GM19023 (cell line): ENCODE data around the gene PHEX.
"Not testable (repeated sequence)": the region's sequence is repeated elsewhere in the genome, so short reads cannot be mapped to it uniquely, and the experiment has no call there.

Experiments
- ATAC-seq: cut with Tn5 transposase; IDR thresholded peaks from one replicate; pipeline ENCODE4 v1.9.1; 2021; ENCODE audit warnings: mild to moderate bottlenecking, moderate library complexity; ENCODE audit not compliant: unreplicated experiment

Gene PHEX

DNA sequence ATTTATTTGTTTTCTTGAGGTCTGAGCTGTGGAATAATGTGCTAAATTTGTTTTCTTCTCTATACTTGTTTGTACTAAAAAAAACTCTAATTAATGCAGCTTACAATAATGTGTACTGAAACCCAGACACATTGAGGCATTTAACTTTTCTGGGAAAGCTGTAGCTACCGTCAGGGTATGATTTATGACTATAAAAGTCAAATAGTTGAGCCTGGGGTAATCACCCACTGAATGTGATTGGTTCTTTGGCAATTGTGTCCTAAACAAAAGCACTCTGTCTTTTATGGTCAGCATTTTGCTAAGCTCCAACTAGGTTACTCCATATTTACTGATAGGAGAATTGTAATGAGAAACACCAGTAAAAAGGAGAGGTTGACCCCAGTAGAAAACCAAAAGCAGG, 174.7 kb downstream of the PHEX start:
- ATAC-seq = no peak

DNA sequence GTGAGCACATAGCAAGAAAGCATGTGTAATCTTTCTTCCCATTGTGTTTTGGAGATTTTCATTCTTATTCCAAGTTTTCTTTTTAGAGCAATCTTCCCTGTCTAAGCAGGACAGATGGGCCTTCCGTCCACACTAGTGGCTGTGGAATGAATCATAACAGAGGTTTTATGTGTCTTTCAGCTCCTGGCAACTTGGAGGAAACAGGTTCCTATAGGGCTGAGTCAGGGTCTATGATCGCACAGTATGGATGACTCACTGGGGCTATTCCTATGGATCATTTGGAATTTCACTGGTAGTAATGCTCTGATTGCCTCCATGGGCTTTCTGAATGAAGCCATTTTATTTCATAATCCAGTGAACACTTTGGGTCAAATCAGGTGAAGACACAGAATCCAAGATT, 188.8 kb downstream of the PHEX start:
- no peak for ATAC-seq

- no peak for ATAC-seq
Observed at GRCh38 chrX:22234380-22234779, 202.3 kb downstream of the PHEX start.

- ATAC-seq = no peak
Observed at GRCh38 chrX:22237479-22237878, 205.4 kb downstream of the PHEX start.

- no peak for ATAC-seq
Observed at GRCh38 chrX:22246620-22247019, 214.5 kb downstream of the PHEX start.

GRCh38 chrX:22247169-22247568, 215.0 kb downstream of the PHEX start:
- no peak for ATAC-seq

- ATAC-seq = no peak
Observed at GRCh38 chrX:22248401-22248800, 216.3 kb downstream of the PHEX start.

DNA sequence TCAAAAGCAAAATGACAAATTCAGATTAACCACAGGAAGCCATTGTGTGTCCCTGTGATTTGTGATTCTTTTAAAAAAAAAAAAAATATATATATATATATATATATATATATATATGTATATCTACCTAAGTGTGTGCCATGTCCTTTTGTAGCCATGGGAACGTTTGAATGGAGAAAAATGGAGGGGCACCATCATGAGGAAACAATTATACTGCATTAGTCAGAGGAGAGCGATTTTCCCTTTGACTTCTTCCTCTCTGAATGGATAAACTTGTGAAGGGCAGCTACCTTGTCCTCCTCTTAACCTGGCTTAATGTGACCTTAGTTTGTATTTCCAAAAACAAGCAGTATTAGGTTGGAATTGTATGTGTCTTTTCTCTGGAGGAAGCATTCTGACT, 217.2 kb downstream of the PHEX start:
- no peak for ATAC-seq

GRCh38 chrX:22268706-22269105, 236.6 kb downstream of the PHEX start:
- no peak for ATAC-seq

DNA sequence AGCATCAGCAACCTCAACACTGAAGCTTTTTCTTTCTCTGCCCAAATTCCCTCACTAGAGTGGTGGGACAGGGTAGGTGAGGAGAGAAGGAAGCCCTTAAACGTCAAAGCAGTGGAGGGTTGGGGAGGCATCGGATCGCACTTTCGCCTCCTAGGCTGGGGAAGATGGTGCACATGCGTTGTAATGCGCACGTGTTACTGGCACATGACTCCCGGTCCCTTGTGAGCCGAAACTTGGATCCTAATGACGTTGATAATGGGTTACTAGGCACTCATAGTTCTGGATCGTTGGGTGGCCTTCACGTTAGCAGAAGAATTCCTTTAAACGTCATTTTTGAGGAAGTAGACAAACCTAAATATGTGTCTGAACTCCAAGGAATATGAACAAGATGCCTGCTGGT, 240.5 kb downstream of the PHEX start, which contains the start of gene CBLL2:
TSS of gene CBLL2 (plus strand) at position 301 of the 400 bp plus-strand sequence. CDS start at position 380, 79 bp downstream.
- ATAC-seq = no peak

GRCh38 chrX:22273714-22274317, 241.7 kb downstream of the PHEX start:
- no peak for ATAC-seq

DNA sequence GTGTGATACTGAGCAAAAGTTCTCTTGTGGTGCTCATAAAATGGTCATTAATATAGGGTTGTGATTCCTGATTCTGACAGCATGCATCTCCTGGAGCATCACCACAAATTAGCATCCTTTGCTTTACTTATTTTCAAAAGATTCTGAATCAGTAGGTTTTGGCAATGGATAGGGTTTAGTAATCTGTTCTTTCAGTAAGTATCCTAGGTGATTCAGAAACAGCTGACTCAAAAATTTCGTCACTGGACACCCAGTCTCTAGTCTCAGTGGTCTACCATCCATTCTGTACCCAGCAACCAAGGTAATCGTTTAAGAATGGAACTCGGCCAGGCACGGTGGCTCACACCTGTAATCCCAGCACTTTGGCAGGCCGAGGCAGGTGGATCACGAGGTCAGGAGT, 244.7 kb downstream of the PHEX start:
- no peak for ATAC-seq

DNA sequence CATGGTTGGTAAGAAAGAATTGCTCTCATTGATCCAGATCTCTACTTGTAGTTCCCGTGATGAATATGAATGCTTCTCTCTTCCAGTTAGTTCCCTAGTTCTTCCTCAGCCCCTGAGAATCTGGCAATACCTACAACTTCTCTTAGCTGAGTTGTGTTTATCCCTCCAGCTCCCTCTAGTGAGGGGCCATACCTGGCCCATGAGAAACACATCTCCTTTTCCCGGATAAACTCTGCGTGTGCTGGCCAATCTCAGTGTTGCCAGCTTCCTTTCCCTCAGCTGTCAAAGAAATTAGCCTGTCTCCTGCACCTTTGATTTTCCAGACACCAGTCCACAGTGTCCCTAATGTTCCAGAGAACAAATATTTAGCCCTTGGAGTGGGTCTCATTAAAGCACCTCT, 246.2 kb downstream of the PHEX start:
- no peak for ATAC-seq

- ATAC-seq = not testable (repeated sequence)
Observed at GRCh38 chrX:22289209-22289608, 257.1 kb downstream of the PHEX start.

- ATAC-seq = no peak
Observed at GRCh38 chrX:22296871-22297270, 264.7 kb downstream of the PHEX start.

DNA sequence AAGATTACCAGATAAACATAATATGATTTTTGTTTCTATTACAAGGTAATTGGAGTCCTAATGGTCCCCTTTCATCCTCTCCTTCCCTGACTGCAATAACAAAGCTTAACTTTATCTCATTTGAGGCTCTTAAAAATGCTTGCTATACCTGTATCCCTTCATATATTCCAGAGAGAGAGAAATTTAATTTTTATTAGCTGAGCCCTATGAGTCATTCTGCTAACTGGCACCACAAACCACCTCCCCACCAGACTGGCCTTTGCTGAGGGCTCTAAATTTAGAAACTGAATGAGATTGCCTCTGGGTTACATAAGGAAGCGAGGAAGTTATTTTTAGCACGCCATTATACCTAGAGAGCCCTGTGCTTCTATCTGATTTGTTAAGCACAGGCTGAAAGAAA, 268.0 kb downstream of the PHEX start:
- ATAC-seq = no peak
